Hepatocyte (in vitro differentiated cells): ENCODE data around the gene FMN1.

Experiments used
- CTCF ChIP-seq: fragments of 200-600 bp; sonication (generic); IDR thresholded peaks from 2 replicates; pipeline ENCODE4 v1.5.1; 2016; ENCODE audit warnings: antibody characterized with exemption, mild to moderate bottlenecking; ENCODE audit not compliant: poor library complexity
- EZH2 ChIP-seq: fragments of 200-600 bp; sonication (generic); IDR thresholded peaks from 2 replicates; pipeline ENCODE4 v1.6.1; 2016; ENCODE audit warnings: antibody characterized with exemption, mild to moderate bottlenecking, borderline replicate concordance

- TF ChIP-seq CTCF, result no peak
- no peak for TF ChIP-seq EZH2
These were observed 41.9 kb downstream of the FMN1 start for GRCh38 chr15:33152502-33153109.
